ENCODE measurements around the gene OAS3.
A peak's percentile ranks its signal among the peaks of the same experiment; 100 is the strongest.

Gene OAS3

DNA sequence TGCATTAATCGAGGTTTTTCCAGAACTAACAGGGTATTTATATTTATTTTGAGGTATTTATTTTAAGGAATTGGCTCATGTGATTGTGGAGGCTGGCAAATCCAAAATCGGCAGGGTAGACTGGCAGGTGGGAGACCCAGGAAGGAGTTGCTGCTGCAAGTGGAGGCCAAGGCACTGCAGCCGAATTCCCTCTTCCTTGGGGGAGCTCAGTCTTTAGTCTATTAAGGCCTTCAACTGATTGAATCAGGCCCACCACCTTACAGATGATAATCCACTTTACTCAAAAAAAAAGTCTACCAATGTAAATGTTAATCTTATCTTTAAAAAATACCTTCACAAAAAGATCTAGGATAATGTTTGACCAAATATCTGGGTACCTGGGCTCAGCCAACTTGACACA lies 38.9 kb downstream of the OAS3 start:
- H3K4me3 ChIP-seq (ENCODE audit: low read depth, low read length), result no peak overlapping the region
- H3K36me3 ChIP-seq (ENCODE audit: control insufficient read depth in 2 of 2, insufficient read depth in 1 of 2, low read length in 2 of 2), result no peaks in the 10 kb centered on the region
- TF ChIP-seq SCRT2 (tag by site-specific recombination; IDR thresholded peaks at IDR 0.05) (no peak), ZNF10 (tag by site-specific recombination; IDR thresholded peaks at IDR 0.05) (peak; percentile 94), ZNF521 (tag by site-specific recombination; IDR thresholded peaks at IDR 0.05) (no peak), ZNF155 (tag by site-specific recombination; IDR thresholded peaks at IDR 0.05) (no peak)
- no peak overlapping the region for H3K27ac ChIP-seq (ENCODE audit: extremely low read depth, low read depth, low read length)
- CTCF ChIA-PET, result interaction anchor here (3.4 kb wide), 1 partner anchor 15 kb away, joined by 23 read pairs; no protein-coding TSS in a partner anchor
- no peaks in the 10 kb centered on the region for H3K9me3 ChIP-seq (ENCODE audit: control insufficient read depth, insufficient read depth, low read depth, low read length)
- no peaks in the 10 kb centered on the region for H3K4me1 ChIP-seq (ENCODE audit: control insufficient read depth, insufficient read depth, low read length)
- POLR2A ChIA-PET, result no interaction called here

- ChIA-PET CTCF (interaction anchor here (0.5 to 3.4 kb wide), 3 partner anchors 15 to 205 kb away, joined by 3 to 23 read pairs (median 3); no protein-coding TSS in a partner anchor), POLR2A (no interaction called here)
- no peak overlapping the region for H3K4me3 ChIP-seq (ENCODE audit: low read depth, low read length)
These were observed 39.4 kb downstream of the OAS3 start for GRCh38 chr12:112977641-112978040.

GRCh38 chr12:112978163-112979040 lies 40.1 kb downstream of the OAS3 start, which contains the start of gene OAS2:
TSS of gene OAS2 (plus strand) at chr12:112978519. CDS start at chr12:112978609, 90 bp downstream.
- ChIA-PET POLR2A (no interaction called here), CTCF (interaction anchor here (0.5 to 3.4 kb wide), 5 partner anchors 10 to 647 kb away, joined by 3 to 23 read pairs (median 3); no protein-coding TSS in a partner anchor)
- Histone ChIP-seq H3K36me3 (ENCODE audit: control insufficient read depth in 2 of 2, insufficient read depth in 1 of 2, low read length in 2 of 2) (no peaks in the 10 kb centered on the region), H3K9me3 (ENCODE audit: control insufficient read depth, insufficient read depth, low read depth, low read length) (no peaks in the 10 kb centered on the region), H3K4me1 (ENCODE audit: control insufficient read depth, insufficient read depth, low read length) (no peaks in the 10 kb centered on the region), H3K27ac (ENCODE audit: extremely low read depth, low read depth, low read length) (no peak within 1 kb of the TSS), H3K4me3 (ENCODE audit: low read depth, low read length) (no peak within 1 kb of the TSS)
- no peak for TF ChIP-seq ZNF580 (tag by site-specific recombination; IDR thresholded peaks at IDR 0.05)
- TF ChIP-seq, protein P1, sequence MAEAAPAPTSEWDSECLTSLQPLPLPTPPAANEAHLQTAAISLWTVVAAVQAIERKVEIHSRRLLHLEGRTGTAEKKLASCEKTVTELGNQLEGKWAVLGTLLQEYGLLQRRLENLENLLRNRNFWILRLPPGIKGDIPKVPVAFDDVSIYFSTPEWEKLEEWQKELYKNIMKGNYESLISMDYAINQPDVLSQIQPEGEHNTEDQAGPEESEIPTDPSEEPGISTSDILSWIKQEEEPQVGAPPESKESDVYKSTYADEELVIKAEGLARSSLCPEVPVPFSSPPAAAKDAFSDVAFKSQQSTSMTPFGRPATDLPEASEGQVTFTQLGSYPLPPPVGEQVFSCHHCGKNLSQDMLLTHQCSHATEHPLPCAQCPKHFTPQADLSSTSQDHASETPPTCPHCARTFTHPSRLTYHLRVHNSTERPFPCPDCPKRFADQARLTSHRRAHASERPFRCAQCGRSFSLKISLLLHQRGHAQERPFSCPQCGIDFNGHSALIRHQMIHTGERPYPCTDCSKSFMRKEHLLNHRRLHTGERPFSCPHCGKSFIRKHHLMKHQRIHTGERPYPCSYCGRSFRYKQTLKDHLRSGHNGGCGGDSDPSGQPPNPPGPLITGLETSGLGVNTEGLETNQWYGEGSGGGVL (tag by site-specific recombination; IDR thresholded peaks at IDR 0.05), result no peak
- no peak for TF ChIP-seq ZNF621 (tag by site-specific recombination; IDR thresholded peaks at IDR 0.05)
- no peak for TF ChIP-seq ZNF223 (tag by site-specific recombination; IDR thresholded peaks at IDR 0.05)
- no peak for TF ChIP-seq ZNF658 (tag by site-specific recombination; IDR thresholded peaks at IDR 0.05)
- no peak for TF ChIP-seq ZNF157 (tag by site-specific recombination; IDR thresholded peaks at IDR 0.05)

More at GRCh38 chr12:112977641-112978040, 39.4 kb downstream of the OAS3 start:
- TF ChIP-seq PRDM1 (tag by site-specific recombination; IDR thresholded peaks at IDR 0.05), result no peak
- no peak for TF ChIP-seq YY1 (tag by site-specific recombination; IDR thresholded peaks at IDR 0.05)
- no peak for TF ChIP-seq ZNF629 (tag by site-specific recombination; IDR thresholded peaks at IDR 0.05)
- TF ChIP-seq, protein P2, sequence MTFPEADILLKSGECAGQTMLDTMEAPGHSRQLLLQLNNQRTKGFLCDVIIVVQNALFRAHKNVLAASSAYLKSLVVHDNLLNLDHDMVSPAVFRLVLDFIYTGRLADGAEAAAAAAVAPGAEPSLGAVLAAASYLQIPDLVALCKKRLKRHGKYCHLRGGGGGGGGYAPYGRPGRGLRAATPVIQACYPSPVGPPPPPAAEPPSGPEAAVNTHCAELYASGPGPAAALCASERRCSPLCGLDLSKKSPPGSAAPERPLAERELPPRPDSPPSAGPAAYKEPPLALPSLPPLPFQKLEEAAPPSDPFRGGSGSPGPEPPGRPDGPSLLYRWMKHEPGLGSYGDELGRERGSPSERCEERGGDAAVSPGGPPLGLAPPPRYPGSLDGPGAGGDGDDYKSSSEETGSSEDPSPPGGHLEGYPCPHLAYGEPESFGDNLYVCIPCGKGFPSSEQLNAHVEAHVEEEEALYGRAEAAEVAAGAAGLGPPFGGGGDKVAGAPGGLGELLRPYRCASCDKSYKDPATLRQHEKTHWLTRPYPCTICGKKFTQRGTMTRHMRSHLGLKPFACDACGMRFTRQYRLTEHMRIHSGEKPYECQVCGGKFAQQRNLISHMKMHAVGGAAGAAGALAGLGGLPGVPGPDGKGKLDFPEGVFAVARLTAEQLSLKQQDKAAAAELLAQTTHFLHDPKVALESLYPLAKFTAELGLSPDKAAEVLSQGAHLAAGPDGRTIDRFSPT (tag by site-specific recombination; IDR thresholded peaks at IDR 0.05), result no peak
- TF ChIP-seq ZFP69B (tag by site-specific recombination; IDR thresholded peaks at IDR 0.05), result no peak
- H3K27ac ChIP-seq (ENCODE audit: extremely low read depth, low read depth, low read length), result no peak overlapping the region
- no peaks in the 10 kb centered on the region for H3K9me3 ChIP-seq (ENCODE audit: control insufficient read depth, insufficient read depth, low read depth, low read length)
- H3K36me3 ChIP-seq (ENCODE audit: control insufficient read depth in 2 of 2, insufficient read depth in 1 of 2, low read length in 2 of 2), result no peaks in the 10 kb centered on the region
- H3K4me1 ChIP-seq (ENCODE audit: control insufficient read depth, insufficient read depth, low read length), result no peaks in the 10 kb centered on the region
